A673 (cell line): ENCODE results near the gene ADGRF4. TPM values are rescaled to one million over a fixed set of nuclear protein-coding genes. Genes with fewer than 3 reads are reported as not detected.

Experiments used
- BruUV-seq: library from RNA; stranded (reverse); fragments of 400-500 nt; replicated peaks from 2 replicates; lab custom pipeline; 2021; lab: Mats Ljungman, UMichigan
- CTCF ChIA-PET: fragments of 300-600 bp; sonication (Branson Sonifier 250); formaldehyde crosslinking; loops from one replicate; lab custom pipeline; 2022; ENCODE audit warnings: antibody characterized with exemption; lab: Charles Lee
- POLR2A ChIA-PET: fragments of 300-600 bp; sonication (Branson Sonifier 250); formaldehyde crosslinking; loops from one replicate; lab custom pipeline; 2022; ENCODE audit warnings: antibody characterized with exemption; ENCODE audit not compliant: low non-redundant PET; lab: Charles Lee
- DNase-seq: peaks from one replicate; pipeline ENCODE4 v3.0.0-alpha.2; 2015; ENCODE audit warnings: low spot score
- H3K27ac ChIP-seq: fragments of 200-600 bp; sonication (generic); 2 replicates; pipeline ENCODE4 v1.5.1; 2016; ENCODE audit warnings: mixed run types, low read depth, mild to moderate bottlenecking, mixed read lengths, antibody characterized with exemption, low read length; ENCODE audit not compliant: poor library complexity, severe bottlenecking
- H3K27me3 ChIP-seq: fragments of 200-600 bp; sonication (generic); replicated peaks from 2 replicates; pipeline ENCODE4 v1.6.1; 2017; ENCODE audit warnings: mixed run types, low read depth, mild to moderate bottlenecking, mixed read lengths, antibody characterized with exemption, low read length; ENCODE audit not compliant: insufficient read depth, poor library complexity
- H3K36me3 ChIP-seq: fragments of 200-600 bp; sonication (generic); 2 replicates; pipeline ENCODE4 v1.6.1; 2016; ENCODE audit warnings: mixed run types, mild to moderate bottlenecking, mixed read lengths, antibody characterized with exemption, low read length; ENCODE audit not compliant: insufficient read depth, poor library complexity, severe bottlenecking
- H3K4me1 ChIP-seq: fragments of 200-600 bp; sonication (generic); 2 replicates; pipeline ENCODE4 v1.6.1; 2017; ENCODE audit warnings: mixed run types, mild to moderate bottlenecking, mixed read lengths, antibody characterized with exemption, low read length; ENCODE audit not compliant: insufficient read depth, poor library complexity, severe bottlenecking
- H3K4me3 ChIP-seq: fragments of 200-600 bp; sonication (generic); 2 replicates; pipeline ENCODE4 v1.5.1; 2016; ENCODE audit warnings: low read depth, mixed run types, mild to moderate bottlenecking, mixed read lengths, low read length; ENCODE audit not compliant: poor library complexity, severe bottlenecking
- H3K9me3 ChIP-seq: fragments of 200-600 bp; sonication (generic); 2 replicates; pipeline ENCODE4 v1.6.1; 2016; ENCODE audit warnings: mixed run types, low read depth, mild to moderate bottlenecking, mixed read lengths, antibody characterized with exemption, low read length; ENCODE audit not compliant: poor library complexity, severe bottlenecking
- CTCF ChIP-seq: fragments of 300-800, 200-600 bp; sonication (generic); conservative IDR thresholded peaks from 2 replicates; pipeline ENCODE4 v1.5.1; 2017; ENCODE audit warnings: low read depth, mild to moderate bottlenecking, antibody characterized with exemption, low read length, moderate library complexity, mixed read lengths
- EZH2 ChIP-seq: fragments of 200-600 bp; sonication (generic); IDR thresholded peaks from 2 replicates; pipeline ENCODE4 v1.6.1; 2017; ENCODE audit warnings: borderline replicate concordance, low read depth, mild to moderate bottlenecking, mixed read lengths, antibody characterized with exemption, low read length; ENCODE audit not compliant: poor library complexity, severe bottlenecking
- intact Hi-C: fragments of 100-400 bp; cut with micrococcal nuclease; formaldehyde crosslinking; loops from one replicate; pipeline ENCODE4 v1.10.0; 2022; ENCODE audit not compliant: unreplicated experiment
- total RNA-seq: library from RNA; stranded (reverse); gene quantifications from 2 replicates; pipeline ENCODE4 v1.2.3, GENCODE V29; 2021

ADGRF4 gene
- total RNA-seq, 1 experiment from 2014 or later, result not detected

GRCh38 chr6:47669684-47670513 is 28.5 kb upstream of the ADGRF4 start:
- H3K4me3 ChIP-seq, result peak overlapping the region; percentile 14
- no peaks in the 10 kb centered on the region for H3K27me3 ChIP-seq
- intact Hi-C loops, result no loop called here
- peak; percentile 77 for DNase-seq
- peaks cover 21% of the 10 kb centered on the region for H3K4me1 ChIP-seq
- no peaks in the 10 kb centered on the region for H3K9me3 ChIP-seq
- no peaks in the 10 kb centered on the region for H3K36me3 ChIP-seq
- no TSS peak for BruUV-seq
- ChIA-PET POLR2A (no interaction called here), CTCF (no interaction called here)
- TF ChIP-seq CTCF, result no peak
- no peak for TF ChIP-seq EZH2
- peak overlapping the region; percentile 62 for H3K27ac ChIP-seq

GRCh38 chr6:47670851-47671250 is 27.5 kb upstream of the ADGRF4 start:
- H3K4me3 ChIP-seq, result no peak overlapping the region
- H3K9me3 ChIP-seq, result no peaks in the 10 kb centered on the region
- TF ChIP-seq CTCF, result no peak
- no peak for TF ChIP-seq EZH2
- H3K27me3 ChIP-seq, result no peaks in the 10 kb centered on the region
- no peak overlapping the region for H3K27ac ChIP-seq
- no TSS peak for BruUV-seq
- ChIA-PET CTCF (no interaction called here), POLR2A (no interaction called here)
- H3K36me3 ChIP-seq, result no peaks in the 10 kb centered on the region
- H3K4me1 ChIP-seq, result peaks cover 21% of the 10 kb centered on the region
- DNase-seq, result no peak
- intact Hi-C loops, result no loop called here

DNA sequence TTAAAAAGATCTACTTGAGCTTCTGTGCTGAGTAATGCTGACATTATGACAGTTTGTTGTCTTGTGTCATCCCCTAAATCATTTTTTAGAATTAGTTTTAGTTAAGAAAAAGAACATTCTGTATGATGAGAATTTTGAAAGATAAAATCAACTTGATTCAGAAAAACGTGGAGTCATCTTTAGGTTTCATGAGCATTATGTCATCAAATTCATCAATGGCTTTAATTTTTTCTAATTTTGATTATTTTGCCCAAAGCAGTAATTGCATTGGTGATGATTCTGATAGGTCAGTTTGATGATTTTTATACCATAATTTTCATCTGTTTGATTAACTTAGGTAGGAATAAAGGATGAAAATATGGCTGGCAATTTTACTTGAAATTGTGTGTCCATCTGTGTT is 26.6 kb upstream of the ADGRF4 start:
- ChIA-PET CTCF (no interaction called here), POLR2A (no interaction called here)
- Histone ChIP-seq H3K27me3 (no peaks in the 10 kb centered on the region), H3K4me1 (peaks cover 21% of the 10 kb centered on the region), H3K4me3 (no peak overlapping the region), H3K27ac (no peak overlapping the region), H3K9me3 (no peaks in the 10 kb centered on the region), H3K36me3 (no peaks in the 10 kb centered on the region)
- no TSS peak for BruUV-seq
- TF ChIP-seq EZH2 (no peak), CTCF (no peak)
- intact Hi-C loops, result no loop called here
- no peak for DNase-seq
